SW 1271 (cell line): ENCODE results near the gene PCSK5.
"Not testable (repeated sequence)": the region's sequence is repeated elsewhere in the genome, so short reads cannot be mapped to it uniquely, and the experiment has no call there.

Experiments used
- DNase-seq, 2 experiments: peaks; one replicate each; lab custom pipeline; 2025; lab: John Stamatoyannopoulos, UW

PCSK5 gene

GRCh38 chr9:76007935-76008334, 117.5 kb downstream of the PCSK5 start:
- DNase-seq = no peak

- DNase-seq = no peak
Observed at GRCh38 chr9:76013809-76014208, 123.3 kb downstream of the PCSK5 start.

GRCh38 chr9:76018235-76018634, 127.8 kb downstream of the PCSK5 start:
- DNase-seq = no peak

GRCh38 chr9:76018761-76019160, 128.3 kb downstream of the PCSK5 start:
- DNase-seq = no peak

GRCh38 chr9:76020652-76021051, 130.2 kb downstream of the PCSK5 start:
- no peak for DNase-seq

GRCh38 chr9:76022317-76022716, 131.8 kb downstream of the PCSK5 start:
- DNase-seq = no peak

- no peak for DNase-seq
Observed at GRCh38 chr9:76023715-76024195, 133.3 kb downstream of the PCSK5 start.

- DNase-seq = no peak
Observed at GRCh38 chr9:76025286-76025685, 134.8 kb downstream of the PCSK5 start.

GRCh38 chr9:76026796-76027195, 136.3 kb downstream of the PCSK5 start:
- no peak for DNase-seq

GRCh38 chr9:76027416-76027815, 136.9 kb downstream of the PCSK5 start:
- DNase-seq = no peak

- no peak for DNase-seq
Observed at GRCh38 chr9:76027861-76028260, 137.4 kb downstream of the PCSK5 start.

GRCh38 chr9:76032038-76032796, 141.7 kb downstream of the PCSK5 start:
- DNase-seq = no peak

- no peak for DNase-seq
Observed at GRCh38 chr9:76032797-76033373, 142.4 kb downstream of the PCSK5 start.

GRCh38 chr9:76034049-76034448, 143.6 kb downstream of the PCSK5 start:
- no peak for DNase-seq

GRCh38 chr9:76036762-76037161, 146.3 kb downstream of the PCSK5 start:
- no peak for DNase-seq

- no peak for DNase-seq
Observed at GRCh38 chr9:76037587-76038225, 147.2 kb downstream of the PCSK5 start.

GRCh38 chr9:76038431-76038830, 148.0 kb downstream of the PCSK5 start:
- DNase-seq = no peak

GRCh38 chr9:76044266-76044819, 153.9 kb downstream of the PCSK5 start:
- DNase-seq = no peak

GRCh38 chr9:76045221-76045620, 154.7 kb downstream of the PCSK5 start:
- no peak for DNase-seq

GRCh38 chr9:76049341-76049740, 158.9 kb downstream of the PCSK5 start:
- DNase-seq = no peak

- DNase-seq = no peak
Observed at GRCh38 chr9:76067696-76068095, 177.2 kb downstream of the PCSK5 start.

- DNase-seq = no peak
Observed at GRCh38 chr9:76077537-76077936, 187.1 kb downstream of the PCSK5 start.

- DNase-seq = not testable (repeated sequence)
Observed at GRCh38 chr9:76081281-76081680, 190.8 kb downstream of the PCSK5 start.
